Measurements from ENCODE around the gene LXN. TPM values are rescaled to one million over a fixed set of nuclear protein-coding genes. Genes with fewer than 3 reads are reported as not detected.

The LXN gene
- polyA plus RNA-seq, 3 donors: 28.9 to 38.1 (median 34.4) TPM

DNA sequence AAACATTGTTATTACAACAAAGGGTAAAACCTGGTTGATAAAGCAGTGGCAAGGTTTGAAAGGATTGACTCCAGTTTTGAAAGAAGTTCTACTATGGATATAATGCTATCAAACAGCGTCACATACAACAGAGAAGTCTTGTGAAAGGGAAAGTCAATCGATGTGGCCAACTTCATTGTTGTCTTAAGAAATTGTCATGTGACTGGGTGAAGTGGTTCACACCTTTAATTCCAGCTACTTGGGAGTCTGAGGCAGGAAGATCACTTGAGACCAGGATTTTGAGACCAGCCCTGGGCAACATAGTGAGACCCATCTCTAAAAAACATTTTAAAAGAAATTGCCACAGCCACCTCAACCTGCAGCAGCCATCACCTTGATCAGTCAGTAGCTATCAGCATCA is 6.2 kb upstream of the LXN start:
- DNase-seq (ENCODE audit: low read depth in 3 of 3, low spot score in 2 of 3): no peak

DNA sequence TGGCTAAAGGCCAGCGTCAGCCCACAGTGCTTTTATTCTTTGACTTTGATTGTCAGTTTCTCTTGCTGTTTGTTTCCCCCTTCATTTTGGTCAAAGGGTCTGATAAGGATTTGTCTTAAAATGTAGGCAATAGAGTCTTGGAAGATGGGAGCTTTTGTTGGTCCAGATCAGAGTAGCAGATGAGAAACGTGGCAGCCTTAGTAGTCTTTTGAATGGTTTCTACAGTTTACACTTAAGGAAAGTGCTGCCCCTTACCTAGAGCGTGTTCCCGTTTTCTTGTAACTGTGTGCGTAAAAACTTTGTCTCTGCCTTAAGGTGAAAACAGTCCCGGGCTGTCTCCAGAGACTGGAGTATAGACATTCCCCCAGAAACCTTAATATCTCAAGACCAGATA is 630 bp downstream of the LXN start:
- DNase-seq (ENCODE audit: low read depth in 3 of 3, low spot score in 2 of 3): peak; percentile 1 to 5 (median 2)

DNA sequence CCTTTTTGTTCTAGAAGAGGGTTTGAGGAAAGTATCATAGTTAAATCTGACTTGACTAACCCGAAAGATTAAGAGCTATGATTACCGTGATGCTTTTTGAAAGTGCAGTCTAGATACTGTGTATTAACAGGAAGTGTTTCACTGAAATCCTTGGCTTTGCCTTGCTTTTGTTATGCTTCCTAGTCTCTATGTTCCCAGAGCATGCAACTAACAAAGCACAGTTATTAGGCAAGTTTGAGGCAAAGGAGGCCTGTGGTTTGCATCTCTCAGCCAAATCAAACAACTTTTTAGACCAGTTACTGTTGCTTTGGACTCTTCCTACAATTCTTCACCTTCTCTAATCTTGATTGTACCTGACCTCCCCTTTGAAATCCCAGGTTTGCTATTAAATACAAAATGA is 3.9 kb downstream of the LXN start:
- DNase-seq (ENCODE audit: low read depth in 3 of 3, low spot score in 2 of 3): no peak

DNA sequence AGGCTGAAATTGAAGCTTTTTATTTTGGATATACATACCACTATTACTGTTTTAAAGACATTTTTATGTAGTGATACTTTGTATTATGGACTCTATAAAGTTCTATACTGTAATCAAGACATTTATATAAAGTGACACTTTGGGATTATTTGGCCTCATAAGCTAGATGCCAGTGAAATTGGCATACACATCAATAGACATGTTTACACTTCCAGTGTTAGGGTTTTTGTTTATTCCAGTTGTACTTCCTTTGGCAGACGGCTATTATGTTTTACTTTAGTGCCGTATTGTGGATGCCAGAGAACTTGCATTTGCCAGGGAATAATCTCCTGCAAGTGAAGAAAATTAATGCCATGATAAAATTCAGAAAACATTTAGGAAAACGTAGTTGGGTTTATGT is 6.0 kb downstream of the LXN start:
- no peak for DNase-seq (ENCODE audit: low read depth in 3 of 3, low spot score in 2 of 3)

DNA sequence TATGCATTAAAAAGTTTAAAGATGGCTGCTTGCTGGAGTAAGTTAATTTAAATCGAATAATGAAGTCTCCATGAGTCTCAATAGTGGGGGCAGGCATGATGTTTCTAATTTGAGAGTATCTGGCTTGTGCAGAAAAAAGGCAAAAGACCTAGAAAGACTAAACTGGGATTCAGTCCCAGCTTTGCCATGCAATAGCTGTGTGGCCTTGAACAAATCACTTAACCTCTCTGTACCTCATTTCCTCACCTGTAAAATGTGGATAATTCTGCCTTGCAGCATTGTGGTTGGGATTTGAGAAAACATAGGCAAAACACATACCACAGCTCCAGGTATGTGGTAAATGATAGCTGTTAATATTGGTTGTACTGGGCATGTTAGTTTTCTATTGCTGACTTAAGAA is 8.6 kb downstream of the LXN start:
- no peak for DNase-seq (ENCODE audit: low read depth in 3 of 3, low spot score in 2 of 3)

DNA sequence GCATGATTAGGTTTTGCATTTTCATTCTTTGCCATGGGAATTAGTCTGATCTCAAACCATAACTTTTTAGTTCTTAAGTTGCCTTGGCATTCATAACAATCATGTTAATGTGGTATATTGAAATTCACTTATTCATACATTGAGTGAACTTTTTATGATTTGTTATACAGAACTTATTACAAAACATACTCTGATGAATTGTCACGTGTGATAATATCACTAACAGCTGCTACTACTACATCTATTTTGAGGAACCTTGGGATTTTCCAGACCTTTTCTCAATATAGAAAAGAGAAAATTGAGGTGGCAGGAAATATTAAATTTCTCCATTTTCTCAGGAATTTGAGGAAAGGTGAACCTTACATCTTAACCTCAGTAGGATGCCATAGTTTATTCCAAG is 9.2 kb downstream of the LXN start:
- no peak for DNase-seq (ENCODE audit: low read depth in 3 of 3, low spot score in 2 of 3)

DNA sequence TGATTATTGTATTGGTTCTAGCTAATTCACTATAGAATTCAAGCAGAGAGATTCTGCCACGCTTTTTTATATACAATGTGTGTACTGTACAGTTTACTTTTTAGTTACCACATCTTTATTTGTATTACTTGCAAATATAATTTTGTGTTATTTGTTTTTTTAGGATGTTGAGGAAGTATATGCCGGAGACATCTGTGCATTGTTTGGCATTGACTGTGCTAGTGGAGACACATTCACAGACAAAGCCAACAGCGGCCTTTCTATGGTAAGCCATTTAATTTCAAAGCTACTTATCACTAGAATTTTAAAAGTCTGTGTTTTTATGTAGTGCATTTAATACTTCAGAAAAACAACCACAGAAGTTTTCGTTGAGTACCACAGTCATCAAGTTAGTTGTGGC is 11.7 kb downstream of the LXN start:
- no peak for DNase-seq (ENCODE audit: low read depth in 3 of 3, low spot score in 2 of 3)

DNA sequence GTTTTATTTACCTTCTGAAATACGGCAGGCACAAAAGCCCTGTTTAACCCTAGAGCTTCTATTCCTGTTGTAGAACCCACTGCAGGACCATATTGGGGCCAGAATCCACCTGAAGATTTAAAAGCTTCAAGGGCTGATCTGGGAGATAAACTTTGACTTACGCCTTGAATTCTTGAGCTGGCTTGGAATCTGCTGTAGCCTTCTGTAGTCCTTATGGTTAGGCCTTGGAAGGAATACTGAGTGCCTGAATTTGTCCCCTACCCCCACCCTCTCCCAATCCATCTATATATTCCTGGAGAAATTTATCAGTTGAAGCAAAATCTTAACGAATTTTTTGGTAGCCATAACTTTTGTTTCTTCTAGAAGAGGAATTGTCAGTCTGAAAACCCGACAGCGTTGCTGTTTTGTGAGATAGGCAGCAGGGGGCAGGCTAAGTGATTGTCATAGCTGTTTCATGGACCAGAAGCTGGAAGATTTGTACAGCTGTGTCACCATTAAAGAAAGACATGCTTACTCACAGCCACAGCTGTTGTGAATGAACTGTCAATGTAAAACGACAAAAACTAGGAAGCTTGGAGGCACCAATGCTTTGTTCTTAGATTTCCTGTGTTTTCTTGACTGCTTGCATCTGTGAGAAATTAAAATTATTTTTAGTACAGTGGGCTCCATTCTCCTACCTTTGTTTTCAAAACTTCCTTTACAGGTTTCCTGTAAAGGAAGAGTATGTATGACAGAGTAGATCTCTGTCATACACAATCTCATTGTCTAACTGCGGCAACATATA is 12.8 kb downstream of the LXN start:
- peak; percentile 13 to 27 (median 23) for DNase-seq (ENCODE audit: low read depth in 3 of 3, low spot score in 2 of 3)

DNA sequence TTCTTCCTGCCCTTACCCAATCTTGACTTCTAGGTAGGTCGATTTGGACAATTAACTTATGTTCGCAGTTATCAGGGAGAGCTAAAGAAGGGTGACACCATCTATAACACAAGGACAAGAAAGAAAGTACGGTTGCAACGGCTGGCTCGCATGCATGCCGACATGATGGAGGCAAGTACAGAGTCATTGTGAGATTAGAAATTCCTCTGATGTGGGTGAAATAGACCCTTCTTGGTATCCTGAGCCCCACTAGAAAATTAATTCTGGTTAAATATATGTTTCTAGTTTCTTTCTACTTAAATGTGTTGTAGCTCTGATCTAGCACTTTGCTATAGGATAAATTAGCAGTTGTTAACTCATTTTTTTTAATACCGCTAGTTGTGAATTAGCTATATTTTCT is 13.6 kb downstream of the LXN start:
- no peak for DNase-seq (ENCODE audit: low read depth in 3 of 3, low spot score in 2 of 3)

DNA sequence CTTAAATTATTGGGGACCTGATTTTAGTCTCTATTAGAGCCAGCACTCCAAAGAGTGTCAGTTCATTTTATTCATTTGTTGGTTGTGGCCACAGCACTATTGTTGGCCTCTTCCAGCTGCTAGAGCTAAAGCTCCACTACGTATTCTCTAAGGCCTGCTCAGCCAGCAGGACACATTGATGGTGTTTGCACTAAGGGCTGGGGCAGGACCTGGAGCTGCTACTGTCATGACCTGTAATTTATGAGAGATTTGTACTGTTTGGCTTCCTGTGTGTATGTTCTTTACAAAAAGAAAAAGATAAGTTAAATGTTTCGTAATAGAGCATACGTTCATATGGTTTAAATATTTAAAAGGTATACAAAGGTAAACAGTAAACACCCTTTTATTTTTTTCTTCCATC is 20.0 kb downstream of the LXN start:
- DNase-seq (ENCODE audit: low read depth in 3 of 3, low spot score in 2 of 3): no peak

DNA sequence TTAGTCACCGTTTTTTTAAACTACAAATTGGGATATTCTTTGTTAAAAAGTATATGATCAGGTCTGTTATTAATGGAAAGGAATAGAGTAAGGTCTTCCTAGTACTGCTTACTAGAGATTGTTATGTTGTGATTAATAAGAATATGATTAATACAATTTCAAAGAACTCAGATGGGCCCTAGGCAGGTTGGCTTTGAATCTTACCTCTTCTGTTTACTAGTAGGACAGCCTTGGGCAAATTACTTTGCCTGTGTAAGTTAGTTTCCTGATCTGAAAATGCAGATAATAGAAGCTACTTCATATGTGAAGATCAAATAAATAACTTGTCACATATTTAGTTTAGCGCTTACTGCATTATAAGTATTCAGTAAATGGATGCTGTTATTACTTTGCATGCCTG is 21.3 kb downstream of the LXN start:
- DNase-seq (ENCODE audit: low read depth in 3 of 3, low spot score in 2 of 3): no peak

DNA sequence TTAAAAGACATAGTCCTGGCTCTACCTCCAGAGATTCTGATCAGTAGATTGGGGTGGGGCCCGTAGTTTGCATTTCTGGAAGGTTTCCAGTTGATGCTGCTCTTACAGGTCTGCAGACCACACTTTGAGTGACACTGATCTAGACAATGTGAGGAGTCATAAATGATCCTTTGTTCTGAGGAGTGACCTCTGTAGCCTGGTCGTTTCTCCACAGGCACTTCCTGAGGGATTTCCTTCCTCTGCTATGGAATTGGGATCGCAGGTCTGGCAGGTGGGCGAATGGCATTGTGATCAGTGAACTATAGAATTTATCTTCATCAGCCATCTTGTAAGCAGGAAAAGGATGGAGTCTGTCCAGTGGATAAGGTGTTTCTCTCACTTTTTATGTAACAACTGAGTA is 22.7 kb downstream of the LXN start:
- DNase-seq (ENCODE audit: low read depth in 3 of 3, low spot score in 2 of 3): no peak

DNA sequence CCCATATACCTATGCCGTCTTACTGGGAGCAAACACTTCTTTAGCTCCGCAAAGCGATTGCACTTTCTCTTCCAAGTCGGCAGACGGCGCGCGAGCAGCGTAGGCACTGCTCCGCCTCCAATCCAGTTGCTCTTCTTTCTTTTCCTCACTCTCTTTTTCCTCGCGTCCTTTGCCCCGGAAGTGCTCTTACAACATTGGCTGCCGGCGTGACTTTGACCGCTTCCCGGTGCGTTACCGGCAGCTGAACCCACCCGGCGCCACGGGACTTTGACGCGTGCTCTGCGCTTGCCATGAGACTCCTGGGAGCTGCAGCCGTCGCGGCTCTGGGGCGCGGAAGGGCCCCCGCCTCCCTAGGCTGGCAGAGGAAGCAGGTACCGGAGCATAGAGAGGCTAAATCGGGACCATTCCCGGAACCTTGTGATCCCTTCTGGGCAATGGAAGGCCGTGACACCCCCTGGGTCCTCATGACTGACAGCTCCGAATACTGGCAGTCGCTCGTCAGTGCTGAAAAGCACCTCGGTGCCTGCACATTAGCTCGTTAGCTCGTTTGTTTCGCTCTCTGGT is 28.0 kb downstream of the LXN start, which contains the start of gene GFM1:
Gene GFM1, plus strand, starts transcription at position 183 of the 564 bp plus-strand sequence. Its CDS starts 108 bp downstream, at position 291.
- peak; percentile 82 to 93 (median 90) for DNase-seq (ENCODE audit: low read depth in 3 of 3, low spot score in 2 of 3)

DNA sequence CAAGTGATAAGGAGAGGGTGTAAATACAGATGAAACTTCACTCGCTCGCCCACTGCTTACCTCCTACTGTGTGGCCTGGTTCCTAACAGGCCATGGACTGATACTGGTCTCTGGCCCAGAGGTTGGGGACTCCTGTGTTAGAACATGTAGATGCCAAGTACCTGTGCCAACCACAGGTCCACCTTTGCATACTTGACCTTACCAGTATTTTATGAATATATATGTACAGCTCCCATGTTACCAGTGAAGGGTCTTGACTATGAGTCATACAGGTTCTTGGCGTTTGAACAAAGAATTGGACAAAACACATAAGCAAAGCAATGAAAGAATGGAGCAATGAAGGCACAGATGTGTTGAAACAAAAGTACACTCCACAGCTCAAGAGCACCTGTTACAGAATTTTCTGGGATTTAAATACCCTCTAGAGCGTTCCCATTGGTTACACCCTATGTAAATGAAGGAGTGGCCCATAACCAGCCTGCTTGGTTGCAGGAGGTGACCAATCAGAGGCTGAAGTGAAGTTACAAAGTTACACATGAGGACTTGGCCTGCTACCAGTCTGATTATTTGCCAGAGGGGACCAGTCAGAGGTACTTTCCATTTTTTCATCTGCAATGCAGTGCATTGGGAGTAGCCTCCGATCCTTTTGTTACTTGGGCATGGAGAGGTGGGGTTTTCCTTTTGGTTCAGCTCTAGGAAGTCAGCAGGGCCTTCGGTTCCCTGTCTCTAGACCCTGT is 29.8 kb downstream of the LXN start:
- no peak for DNase-seq (ENCODE audit: low read depth in 3 of 3, low spot score in 2 of 3)

DNA sequence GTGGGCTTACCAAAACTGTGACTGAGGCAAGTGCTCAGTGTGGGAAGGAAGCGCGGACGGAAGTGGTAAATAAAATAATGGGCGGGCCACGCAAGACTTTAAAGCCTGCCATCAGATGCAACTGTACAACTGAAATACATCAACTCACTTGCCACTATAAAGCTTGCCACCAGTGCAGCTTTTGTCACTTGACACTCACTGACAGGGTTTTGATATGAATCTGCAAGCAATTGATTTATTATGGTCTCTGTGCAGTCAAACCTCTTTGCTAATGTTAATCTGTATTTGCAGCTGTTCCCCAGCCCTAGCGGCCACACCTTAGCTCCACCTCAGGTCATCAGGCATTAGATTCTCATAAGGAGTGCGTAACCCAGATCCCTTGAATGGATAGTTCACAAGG is 30.4 kb downstream of the LXN start:
- no peak for DNase-seq (ENCODE audit: low read depth in 3 of 3, low spot score in 2 of 3)

DNA sequence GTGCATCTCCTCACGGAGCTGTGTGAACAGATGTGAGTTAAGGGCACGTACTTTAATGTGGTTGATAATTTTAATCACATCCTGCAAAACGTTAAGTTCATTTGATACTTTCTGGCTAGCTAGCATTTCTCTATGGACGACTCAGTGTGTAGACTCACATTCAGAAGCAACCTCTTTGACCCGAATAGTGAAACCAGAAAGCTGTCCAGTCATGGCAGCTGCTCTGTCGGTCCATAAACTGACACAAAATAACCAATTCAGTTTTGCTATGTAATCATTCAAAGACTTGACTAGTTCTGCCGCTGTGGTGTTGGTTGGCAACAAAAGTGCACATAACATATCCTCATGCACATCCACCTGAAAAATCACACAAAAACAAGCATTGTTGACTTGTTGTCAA is 31.8 kb downstream of the LXN start:
- DNase-seq (ENCODE audit: low read depth in 3 of 3, low spot score in 2 of 3): no peak

DNA sequence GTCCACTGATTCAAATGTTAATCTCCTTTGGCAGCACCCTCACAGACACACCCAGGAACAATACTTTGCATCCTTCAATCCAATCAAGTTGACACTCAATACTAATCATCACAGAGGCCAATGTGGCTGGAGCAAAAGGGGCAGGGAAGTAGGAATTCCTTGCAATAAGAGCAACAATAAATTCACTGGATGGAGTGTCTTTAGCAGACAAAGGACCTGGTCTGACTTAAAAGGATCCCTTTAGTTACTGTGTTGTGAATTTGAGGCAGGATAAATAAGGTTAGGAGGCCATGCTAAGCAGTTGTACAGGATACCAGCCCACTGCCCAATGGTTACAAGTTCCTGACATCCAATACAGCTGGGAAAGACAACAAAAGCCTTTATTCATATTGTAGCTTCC is 40.5 kb downstream of the LXN start:
- no peak for DNase-seq (ENCODE audit: low read depth in 3 of 3, low spot score in 2 of 3)

DNA sequence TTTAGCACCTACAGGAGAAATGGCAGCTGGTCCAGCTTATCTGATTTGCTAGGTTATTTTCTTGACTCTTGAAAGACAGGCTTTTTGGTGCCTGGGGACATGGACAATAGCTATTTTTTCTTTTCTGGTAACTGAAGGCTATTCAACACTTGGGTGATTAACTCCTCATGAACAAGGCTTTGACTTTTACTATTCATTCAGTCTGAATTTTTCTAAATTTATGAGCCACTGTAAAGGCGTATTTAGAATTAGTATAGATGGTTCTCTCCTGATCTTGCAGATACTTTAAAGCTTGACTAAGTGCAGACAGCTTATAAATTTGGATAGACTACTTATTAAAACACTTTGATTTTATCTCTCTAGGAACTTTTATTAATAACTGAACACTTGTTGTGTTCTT is 46.6 kb downstream of the LXN start:
- no peak for DNase-seq (ENCODE audit: low read depth in 3 of 3, low spot score in 2 of 3)

DNA sequence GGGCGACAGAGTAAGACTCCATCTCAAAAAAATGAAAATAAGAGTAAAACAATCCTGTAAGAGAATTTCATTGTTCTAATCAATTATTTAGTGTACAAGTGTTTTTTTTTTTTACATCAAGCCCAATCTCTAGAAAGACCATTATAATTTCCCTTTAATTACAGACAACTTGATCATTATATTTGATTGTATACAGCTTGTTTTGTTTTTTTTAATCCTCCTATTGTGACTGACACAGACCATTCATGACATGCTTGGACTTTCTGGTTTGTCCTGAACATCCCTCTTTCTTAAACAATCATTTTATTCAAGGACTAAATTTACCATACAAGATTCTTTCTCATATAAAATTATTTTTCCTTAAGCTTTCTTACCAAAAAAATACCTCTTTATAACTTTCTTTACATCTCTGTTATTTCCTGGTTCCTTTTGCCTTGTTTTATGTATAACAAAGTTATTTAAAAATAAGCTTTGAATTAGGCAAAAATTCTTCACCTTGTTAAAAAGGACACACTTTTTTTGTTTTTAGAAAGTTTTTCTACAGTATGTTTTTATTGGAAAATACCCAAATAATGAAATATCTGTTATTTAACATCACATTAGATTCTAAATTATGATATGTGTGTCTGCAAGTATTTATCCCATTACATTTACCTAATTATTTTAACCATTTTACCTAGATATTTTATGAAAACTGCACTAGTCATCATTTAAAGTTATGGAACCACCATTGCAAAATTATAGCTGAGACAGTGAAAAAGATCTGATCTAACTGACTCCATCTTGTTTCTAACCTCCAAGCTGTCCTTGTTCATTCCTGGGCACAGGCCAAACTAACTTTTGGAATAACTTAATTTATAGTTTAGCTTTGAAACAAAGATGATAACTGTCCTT is 54.2 kb downstream of the LXN start:
- DNase-seq (ENCODE audit: low read depth in 3 of 3, low spot score in 2 of 3): no peak
